Ovary (tissue), 3 donors: ENCODE data around the gene PLXNA3.

ENCODE experiments used
- CTCF ChIP-seq, 3 donors: fragments of 450-650 bp in 2 of 3; fragments of 200-600 bp in 1 of 3; IDR thresholded peaks; one replicate each; pipeline versions ENCODE4 v1.5.1 to v1.8.0; 2016 to 2022; ENCODE audit warnings: antibody characterized with exemption in 3 of 3, mild to moderate bottlenecking in 1 of 3
- POLR2A ChIP-seq: fragments of 450-650 bp; IDR thresholded peaks from one replicate; pipeline ENCODE4 v1.6.1; 2017; ENCODE audit warnings: antibody characterized with exemption, mild to moderate bottlenecking, moderate library complexity
- donor health status: DM: no; HTN: no; CAD: no.

GRCh38 chrX:154430916-154431315 is 27.2 kb upstream of the PLXNA3 start:
- TF ChIP-seq CTCF (IDR thresholded peaks at IDR 0.05) (no peak), POLR2A (no peak)
